Anterior cingulate cortex (tissue), 58 donors: ENCODE measurements around the gene GALNT18.

Source experiments
- DNase-seq, 58 donors: peaks; one replicate each; lab custom pipeline; 2025; lab: John Stamatoyannopoulos, UW

Gene GALNT18

DNA sequence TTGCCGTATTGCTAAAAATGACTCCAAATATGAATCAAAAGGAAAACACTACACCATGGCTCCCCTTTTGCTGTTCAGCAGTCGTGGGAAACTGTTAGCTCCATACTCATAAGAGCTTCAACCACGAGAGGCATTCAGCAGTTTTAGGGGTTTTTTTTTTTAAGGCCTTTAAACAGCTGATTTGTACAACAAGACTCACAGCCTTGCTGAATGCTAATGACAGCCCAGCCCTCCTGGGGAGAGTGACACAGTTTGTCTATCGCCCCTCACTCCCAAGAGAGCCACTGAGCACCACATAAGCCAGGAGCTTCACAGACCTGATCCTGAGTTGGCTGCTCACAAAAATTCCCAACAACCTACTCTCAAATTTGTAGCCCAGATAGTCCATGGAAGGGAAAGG lies 32.4 kb downstream of the GALNT18 start:
- DNase-seq: no peak

DNA sequence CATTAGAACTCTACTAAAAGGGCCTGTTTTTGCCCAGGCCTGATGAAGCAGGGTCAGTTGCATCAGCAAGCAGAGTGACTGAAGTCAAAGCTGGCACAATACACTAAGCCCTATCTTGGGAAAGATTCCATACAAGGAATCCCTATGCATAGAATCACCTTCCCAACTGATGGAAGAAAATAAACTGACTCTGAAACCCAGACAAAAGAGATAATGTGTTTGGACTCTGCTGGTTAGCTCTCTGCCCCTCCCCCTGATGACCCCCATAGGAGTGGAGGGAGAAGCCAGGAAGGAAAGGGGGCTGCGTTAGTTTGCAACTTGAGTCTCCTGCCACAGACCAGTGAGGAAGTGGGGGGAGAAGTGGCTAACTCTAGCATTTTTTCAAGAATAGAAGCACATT lies 32.9 kb downstream of the GALNT18 start:
- DNase-seq: no peak

DNA sequence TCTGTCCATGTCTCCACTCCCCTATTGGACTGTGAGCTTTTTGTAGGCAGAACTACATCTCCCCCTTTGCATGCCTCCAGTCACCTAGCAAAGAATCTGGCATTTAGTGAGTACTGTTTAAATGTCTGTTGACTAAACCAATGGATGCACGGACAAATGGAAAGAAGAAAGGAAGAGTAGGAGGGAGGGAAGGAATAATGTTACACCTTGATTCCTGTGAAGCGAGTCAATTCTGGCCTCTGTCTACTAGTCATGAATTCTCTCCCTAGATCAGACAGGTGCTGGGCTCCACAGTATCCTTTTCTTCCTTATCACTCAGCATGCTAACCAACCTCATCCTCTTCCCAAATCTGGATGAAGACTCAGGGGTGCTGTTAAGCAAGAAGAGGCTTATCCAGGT lies 33.6 kb downstream of the GALNT18 start:
- no peak for DNase-seq

DNA sequence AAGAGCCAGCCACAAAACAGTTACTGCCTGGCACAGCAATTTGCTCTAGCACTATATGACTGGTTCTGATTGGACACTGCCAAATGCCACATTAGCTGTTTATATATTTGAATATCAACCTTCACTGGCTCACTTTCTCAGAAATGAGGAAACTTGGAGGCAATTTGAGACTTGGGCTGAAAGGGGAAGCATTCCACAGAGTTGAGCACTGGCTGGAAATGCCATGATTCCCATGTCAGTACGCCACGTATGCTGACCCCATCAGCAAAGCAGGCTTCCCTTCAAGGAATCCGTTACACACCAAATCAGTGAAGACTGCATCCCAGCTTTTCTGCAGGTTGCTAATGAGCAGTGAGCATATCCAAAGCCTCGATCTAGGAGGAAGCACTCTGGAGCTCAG lies 34.7 kb downstream of the GALNT18 start:
- no peak for DNase-seq

DNA sequence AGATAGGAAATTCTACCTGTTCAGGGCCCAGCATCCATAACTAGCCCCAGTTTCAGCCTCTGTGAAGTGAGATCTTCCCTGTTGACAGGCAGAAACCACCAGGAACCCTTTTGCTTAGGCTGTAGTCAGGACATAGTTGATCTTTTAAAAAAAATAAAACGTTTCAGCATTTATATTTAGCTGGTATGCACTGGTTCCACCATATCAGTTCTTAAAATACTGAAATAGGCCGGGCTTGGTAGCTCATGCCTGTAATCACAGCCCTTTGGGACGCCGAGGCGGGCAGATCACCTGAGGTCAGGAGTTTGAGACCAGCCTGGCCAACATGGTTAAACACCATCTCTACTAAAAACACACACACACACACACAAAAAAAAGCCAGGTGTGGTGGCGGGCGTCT lies 35.3 kb downstream of the GALNT18 start:
- DNase-seq: no peak

DNA sequence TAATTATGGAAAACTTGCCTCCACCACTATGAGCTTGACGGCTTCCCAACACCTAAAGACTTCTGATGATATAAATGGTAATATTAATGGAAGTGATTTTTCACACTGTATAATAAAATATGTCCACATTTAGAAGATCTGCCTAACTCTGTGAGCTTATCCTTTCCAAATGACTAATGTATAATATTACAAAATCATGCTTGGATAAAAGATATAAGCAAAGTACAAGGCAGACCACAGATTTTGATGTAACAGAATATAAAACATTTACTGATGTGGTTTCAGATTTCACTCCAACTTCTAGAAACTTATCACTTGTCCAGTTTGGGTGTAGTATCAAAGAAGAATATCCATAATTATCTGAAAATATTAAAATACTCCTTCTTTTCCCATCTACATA lies 36.9 kb downstream of the GALNT18 start:
- no peak for DNase-seq

DNA sequence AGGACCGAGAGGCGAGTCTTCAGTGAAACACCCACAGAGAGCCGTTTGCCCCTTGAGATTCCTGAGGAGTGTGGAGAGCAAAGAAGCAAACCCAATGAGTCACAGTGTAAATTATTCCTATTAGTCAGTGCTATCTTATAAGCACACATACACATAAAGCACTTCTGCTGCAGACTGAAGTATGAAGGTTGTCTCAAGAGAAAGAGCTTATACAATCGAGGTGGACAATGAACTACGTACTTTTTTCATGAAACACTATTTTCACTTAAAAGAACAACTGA lies 37.3 kb downstream of the GALNT18 start:
- no peak for DNase-seq

DNA sequence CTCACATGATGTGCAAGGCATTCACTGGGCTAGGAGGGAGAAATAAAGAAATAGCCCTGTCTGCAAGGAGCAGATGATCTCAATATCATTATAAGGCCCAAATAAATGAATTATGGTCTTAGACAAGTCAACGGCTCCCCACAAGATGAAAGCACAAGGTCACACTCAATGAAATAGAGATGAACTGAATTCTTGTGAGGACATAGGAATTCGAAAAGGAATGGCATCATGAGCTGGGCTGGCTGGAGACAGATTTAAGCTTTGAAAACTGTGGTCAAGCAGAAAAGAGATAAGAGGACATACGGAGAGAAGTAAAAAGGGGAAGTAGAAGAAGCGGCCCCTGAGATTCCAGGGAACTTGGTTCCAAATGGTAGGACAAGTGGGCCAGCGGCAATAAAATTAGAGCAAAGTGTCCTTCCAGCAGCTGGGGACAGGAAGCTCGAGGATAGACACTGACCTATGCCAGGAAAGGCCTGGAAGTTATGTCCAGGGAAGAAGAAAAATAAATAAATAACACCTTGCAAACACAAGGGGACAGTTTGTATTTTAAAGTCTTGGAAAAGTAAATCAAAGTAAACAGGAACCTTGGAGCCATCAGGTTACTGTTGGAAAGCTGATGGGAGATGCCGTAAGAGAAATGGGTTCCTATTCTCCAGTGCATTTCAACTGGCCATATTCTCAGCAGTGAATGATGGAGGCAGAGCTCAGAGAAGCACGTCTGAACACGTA lies 37.8 kb downstream of the GALNT18 start:
- DNase-seq: no peak

DNA sequence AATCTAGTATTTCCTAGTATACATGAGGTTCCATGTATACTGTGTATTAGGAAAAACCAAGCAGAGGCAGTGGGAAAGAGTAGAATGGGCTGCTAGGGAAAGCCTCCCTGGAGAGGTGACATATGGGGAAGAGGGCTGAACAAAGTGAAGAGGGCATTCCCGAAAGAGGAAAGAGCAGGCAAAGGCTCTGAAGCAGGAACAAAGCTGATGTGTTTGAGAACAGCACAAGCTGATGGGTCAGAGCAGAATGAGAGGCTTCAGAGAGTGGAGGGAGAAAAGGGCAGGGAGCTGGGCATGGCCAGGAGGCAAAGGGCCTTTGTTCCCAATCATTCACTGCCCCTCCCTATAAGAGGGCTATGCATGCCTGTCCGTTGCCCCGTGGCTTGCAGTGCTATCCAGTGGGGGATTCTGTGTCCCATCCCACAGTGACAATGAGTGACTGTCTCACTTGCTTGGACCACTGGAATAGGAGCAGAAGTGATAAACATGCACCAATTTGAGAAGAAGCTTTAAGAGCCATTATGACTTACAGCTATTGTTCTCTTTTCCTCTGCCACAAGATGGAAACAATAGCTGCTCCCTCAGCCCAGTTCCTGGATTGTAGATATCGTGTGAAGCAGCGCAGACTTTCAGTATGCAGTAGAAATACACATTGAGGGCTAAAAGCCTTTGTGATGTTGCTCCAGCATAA lies 39.6 kb downstream of the GALNT18 start:
- peak in 39 of 58 donors; percentile 21 to 90 (median 64) for DNase-seq

DNA sequence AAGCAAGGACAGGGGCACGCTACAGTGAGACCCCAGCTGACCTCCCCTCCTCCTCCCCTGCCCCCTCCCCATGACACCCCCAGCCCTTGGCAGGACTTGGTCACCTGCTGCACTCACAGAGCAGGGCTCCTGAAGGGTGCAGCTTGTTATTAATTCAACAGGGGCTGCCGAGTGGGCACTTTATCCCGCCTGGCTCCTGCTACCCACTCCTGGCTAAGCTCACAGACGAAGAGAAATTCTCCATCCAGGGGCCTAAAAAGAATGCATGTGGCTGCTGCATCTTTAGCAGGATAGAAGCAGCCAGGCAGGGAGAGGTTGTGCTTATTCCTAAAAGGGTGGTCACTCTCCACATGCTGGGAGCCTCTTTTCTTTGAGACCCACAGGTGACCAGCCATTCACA lies 40.3 kb downstream of the GALNT18 start:
- DNase-seq: no peak

DNA sequence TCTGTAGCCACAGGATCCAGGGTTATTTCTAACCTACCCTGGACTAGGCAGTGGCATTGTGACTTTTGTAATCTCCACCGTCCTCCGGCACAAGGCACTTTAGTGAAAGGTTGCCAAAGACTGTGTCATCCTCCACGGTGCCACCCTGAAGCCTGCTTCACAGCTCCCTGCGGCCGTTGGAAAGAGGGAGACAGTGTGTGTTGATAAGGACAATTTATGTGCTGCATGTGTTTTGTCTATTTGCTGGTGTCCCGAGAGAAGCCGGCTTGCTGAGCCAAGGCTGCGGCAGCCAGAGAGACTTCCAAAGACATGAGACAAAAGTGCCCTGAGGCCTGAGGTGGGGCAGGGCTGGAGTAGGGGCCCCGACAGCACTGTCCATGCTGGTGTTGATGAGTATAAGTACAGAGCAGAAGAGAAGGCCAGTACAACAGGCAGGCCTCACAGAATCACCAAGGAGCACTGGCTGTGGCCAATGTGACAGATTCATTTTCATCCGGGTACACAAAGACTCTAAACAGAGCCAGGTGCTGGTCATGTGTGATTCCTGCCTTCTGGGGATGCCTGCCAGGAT lies 40.9 kb downstream of the GALNT18 start:
- DNase-seq: peak in 6 of 58 donors; percentile 8 to 31 (median 20)

DNA sequence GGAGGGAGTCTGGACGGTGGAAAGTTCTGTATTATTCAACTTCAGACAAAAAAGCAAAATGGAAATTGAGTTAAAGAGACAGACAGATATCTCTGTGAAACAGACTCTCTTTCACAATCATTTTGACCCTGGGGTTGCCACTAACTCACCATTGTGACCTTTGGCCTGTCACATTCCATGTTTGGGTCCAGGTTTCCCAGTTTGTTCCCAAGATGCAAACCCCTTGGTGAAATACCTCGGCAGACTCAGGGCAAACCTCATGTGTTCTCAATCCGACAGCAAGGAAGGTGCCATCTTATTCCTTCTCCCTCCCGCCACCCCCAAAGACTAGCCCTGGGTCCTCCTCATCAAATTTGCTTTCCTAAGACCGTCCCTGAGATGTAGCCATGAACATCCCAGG lies 41.8 kb downstream of the GALNT18 start:
- DNase-seq: no peak

DNA sequence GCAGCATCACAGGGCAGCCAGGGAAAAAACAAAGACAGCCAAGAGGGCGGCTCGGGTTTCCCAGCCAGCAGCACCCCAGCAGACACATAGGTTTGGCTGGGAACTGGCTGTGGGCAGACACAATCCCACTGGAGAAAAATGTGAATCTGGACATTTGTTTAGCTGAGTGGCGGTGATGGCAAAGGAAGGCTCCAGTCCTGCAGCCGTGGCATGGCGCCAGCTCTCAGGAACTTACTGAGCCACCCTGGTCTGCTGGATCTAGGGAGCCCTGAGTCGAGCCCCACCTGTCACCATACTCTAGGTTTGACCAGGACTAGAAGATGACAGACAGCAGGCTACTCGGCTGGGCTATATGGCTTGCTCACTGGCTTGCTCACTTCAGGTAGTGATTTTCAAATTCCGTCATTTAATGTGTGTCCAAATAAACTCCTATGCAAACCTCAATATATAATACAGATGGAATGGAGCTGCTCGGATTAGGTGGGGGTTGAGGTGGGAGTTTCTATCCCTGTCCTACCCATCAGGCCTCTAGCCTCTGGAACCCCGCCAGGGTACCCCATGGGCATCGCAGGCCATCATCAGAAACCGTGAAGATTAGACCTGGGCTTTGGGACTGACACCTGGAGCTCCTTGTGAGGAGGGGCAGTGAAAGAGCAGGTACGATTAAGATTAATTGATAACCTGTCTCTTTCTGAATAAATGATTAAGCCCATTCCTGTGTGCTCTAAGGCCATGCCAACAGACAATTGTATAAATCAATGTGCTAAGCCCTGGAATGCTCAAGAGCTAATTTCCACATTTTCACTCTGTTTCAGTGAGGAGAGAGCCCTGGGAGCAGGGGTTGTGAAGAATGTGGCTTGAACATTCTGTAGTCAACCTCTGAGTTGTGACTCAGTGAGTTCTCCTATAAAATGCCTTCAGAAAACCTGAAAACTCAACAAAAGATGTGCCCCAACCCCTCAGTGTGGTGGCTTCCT lies 42.5 kb downstream of the GALNT18 start:
- peak in 3 of 58 donors; percentile 8 to 23 (median 14) for DNase-seq

DNA sequence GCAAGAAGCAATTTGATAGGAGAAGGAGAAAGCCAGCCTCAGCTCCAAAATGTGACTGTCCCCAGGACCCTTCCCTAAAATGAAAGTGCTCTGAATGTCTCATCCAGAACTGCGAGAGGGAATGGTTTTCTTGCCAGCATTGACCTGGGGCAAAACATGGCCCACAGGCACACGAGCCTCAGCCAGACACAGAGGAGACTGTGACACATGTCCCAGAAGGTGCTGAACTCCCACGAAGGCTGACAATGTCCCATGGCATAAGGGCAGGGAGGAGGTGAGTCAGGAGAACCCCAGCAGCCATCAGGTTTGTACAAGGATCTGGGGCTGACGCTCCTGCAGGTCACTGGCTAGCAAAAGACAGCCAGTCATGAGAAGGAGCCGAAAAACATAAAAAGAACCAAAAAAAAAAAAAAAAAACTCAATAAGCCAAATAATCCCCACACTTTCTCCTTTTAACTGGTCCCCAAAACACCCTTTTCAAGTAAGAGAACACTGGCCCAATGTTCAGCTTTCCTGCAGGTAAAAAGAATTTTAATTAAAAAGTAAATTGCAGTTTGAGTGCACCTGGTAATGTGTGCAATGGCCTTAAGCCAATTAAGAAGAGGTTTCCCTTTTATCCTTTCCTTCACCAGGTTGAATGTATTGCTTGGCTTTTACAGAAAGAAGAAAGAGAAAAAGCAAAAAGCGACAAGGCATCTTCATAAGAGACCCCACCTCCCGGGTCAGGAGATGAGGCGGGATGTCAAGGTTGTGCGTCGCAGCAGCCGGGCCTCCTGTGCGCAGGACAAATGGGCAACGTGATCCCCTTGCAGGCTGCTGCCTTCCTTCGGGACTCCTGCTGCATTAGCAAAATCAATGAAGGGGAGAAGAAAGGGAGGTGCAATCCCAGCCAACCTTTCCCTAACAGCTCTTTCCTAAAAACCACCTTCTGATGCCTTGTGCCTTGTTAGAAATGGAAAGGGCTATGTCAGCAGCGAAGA lies 43.6 kb downstream of the GALNT18 start:
- DNase-seq: no peak

DNA sequence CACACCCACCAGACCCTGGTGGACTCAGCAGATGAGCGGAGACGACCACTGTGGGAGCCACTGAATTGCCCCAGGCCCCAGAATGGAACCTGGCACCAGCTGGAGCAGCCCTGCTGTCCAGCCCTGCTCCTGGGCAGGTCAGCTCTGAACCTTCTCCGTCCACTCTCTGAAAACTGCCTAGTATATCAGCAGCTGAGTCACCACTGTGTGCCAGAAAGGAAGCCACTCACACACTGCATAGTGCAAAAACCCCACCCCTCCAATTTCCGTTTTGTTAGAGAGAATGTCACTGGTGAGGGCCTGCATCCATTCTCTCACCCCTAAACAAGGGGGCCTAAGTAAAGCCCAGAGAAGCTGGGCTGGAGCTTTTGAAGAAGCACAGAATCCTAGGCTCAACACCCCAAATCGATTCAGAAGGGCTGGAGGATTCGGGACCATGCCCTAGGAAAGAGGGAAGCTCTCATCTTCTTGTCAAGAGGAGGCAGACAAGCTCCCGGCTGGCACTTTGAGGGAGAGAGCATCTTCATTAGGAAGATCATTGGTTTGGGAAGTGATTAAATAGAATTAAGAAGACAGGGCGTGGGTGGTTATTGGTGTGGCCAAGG lies 44.5 kb downstream of the GALNT18 start:
- no peak for DNase-seq

DNA sequence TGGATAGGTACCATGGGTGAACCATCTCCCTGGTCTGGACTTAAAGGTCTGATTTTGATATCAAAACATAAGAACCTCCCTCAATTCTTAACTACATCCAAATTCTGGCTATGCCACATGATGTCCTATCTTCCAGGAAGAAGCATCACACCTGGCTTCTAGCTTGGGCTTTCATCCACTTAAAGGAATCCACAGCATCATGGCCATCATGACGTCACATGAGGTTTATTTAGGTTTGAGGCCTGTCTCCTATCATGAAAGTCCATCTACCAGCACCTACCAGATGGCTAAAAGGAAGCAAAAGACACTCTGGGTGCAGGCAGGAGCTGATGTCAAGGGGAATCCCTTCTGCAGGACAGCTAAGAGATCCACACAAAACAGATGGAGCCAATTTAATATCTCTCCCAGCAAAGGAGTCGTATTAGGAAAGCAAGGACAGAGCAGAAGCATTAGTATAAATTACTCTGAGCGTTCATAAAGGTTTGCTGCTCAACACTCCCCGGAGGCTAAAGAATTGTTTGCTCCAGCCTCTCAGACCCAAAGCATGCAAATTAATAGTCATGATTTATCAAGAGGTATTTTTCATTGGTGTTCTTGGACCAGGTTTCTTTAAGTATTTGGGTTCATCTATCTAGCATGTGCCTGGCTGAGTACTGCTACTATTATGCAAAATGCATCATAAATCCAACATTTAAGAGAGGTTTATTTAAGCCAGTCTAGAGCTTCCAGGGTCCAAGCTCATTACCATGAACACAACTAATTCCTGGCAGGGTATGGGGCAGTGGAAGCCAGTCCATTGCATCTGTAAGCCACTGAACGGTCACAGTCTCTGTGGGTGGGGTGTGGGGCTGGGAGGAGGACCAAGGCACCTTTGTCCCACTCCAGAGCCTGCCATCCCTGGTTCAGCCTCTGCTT lies 47.2 kb downstream of the GALNT18 start:
- peak in 1 of 58 donors; percentile 14 for DNase-seq

DNA sequence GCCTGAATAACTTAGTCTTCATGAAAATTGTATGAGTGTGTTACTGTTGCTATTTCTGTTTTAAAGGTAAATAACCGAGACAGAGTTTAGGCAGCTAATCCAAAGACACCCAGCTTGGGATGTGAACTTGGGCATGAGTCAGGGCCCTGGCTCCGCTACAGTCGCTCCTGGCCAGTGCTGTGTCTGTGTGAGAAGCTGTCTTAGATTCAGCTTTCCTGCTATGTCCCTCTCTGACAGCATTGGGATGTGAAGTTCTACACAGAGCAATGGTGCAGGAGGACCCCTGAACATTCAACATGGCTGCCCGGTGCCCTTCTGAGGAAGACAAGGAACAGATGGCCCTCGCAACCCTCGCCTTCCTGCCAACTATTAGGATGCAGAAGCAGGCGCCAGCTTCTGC lies 49.4 kb downstream of the GALNT18 start:
- DNase-seq: no peak

DNA sequence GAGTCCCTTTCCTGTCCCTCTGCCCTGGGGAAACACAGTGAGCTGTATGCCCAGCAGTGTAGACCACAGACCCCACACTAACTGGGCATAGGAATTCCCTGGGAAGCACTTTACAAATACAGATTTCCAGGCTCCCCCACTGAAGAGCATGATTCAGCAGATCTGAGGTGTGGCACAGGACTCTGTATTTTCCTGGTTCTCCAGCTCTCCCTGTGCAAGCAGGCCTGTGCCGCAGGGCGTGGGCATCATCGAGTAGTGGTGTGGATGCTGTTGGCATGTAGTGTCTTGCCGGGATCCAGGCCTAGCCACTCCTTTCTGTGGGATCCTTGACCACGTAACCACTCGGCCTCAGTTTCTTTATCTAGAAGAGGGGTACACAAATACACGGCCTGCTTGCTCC lies 49.9 kb downstream of the GALNT18 start:
- no peak for DNase-seq
